Lower leg skin (tissue), 4 donors: Measurements from ENCODE around the gene NEDD9. TPM values are rescaled to one million over a fixed set of nuclear protein-coding genes. Genes with fewer than 3 reads are reported as not detected.

Experiments
- DNase-seq, 2 donors: peaks; one replicate each; pipeline ENCODE4 v3.0.0-alpha.2; 2019; ENCODE audit warnings: low spot score in 2 of 2
- H3K4me3 ChIP-seq: fragments of 200-600 bp; sonication (generic); 2 replicates; pipeline ENCODE4 v1.5.1; 2017; ENCODE audit warnings: mild to moderate bottlenecking, low read depth; ENCODE audit not compliant: poor library complexity, severe bottlenecking
- CTCF ChIP-seq, 3 donors: fragments of 450-650 bp; IDR thresholded peaks; one replicate each; pipeline ENCODE4 v1.5.1; 2016; ENCODE audit warnings: antibody characterized with exemption in 3 of 3, mild to moderate bottlenecking in 3 of 3, moderate library complexity in 2 of 3
- POLR2A ChIP-seq, 2 donors: fragments of 450-650 bp; IDR thresholded peaks; one replicate each; pipeline ENCODE4 v1.6.1; 2016 to 2017; ENCODE audit warnings: antibody characterized with exemption in 2 of 2, mild to moderate bottlenecking in 1 of 2, moderate library complexity in 1 of 2
- WGBS, 2 donors: methylation state at CpG; one replicate each; pipeline ENCODE4 v1.1.5; 2018; 5-methylcytosine and 5-hydroxymethylcytosine counted together
- intact Hi-C: fragments of 100-400 bp; cut with DNase I; formaldehyde crosslinking; loops from one replicate; pipeline ENCODE4 v1.15.0; 2023; ENCODE audit warnings: low total_unique reads
- total RNA-seq, 4 donors: library from RNA; depleted of rRNA; stranded (reverse); fragments of >200 nt; gene quantifications; one replicate each; pipeline ENCODE4 v1.1.0, GENCODE V29; 2016

Gene NEDD9
- total RNA-seq, 4 donors from 2014 or later, result 26.8 to 46.0 (median 32.6) TPM

GRCh38 chr6:11197850-11198249 is 34.6 kb downstream of the NEDD9 start:
- WGBS, 2 donors, result 95% methylated on average over 8 of the region's 8 CpGs
- intact Hi-C loops, result no loop called here
- TF ChIP-seq POLR2A (IDR thresholded peaks at IDR 0.05) (no peak), CTCF (IDR thresholded peaks at IDR 0.05) (no peak)
- H3K4me3 ChIP-seq, result no peak overlapping the region
- DNase-seq, result no peak

GRCh38 chr6:11197175-11197536 is 35.3 kb downstream of the NEDD9 start:
- no peak overlapping the region for H3K4me3 ChIP-seq
- 71 to 76% methylated on average over 3 of the region's 3 CpGs for WGBS, 2 donors
- DNase-seq, result no peak
- no peak for TF ChIP-seq POLR2A (IDR thresholded peaks at IDR 0.05)
- TF ChIP-seq CTCF (IDR thresholded peaks at IDR 0.05), result no peak
- intact Hi-C loops, result no loop called here

- intact Hi-C loops, result no loop called here
- TF ChIP-seq CTCF (IDR thresholded peaks at IDR 0.05), result no peak
- TF ChIP-seq POLR2A (IDR thresholded peaks at IDR 0.05), result no peak
- DNase-seq, result no peak
- no peak overlapping the region for H3K4me3 ChIP-seq
- WGBS, 2 donors, result 70 to 75% methylated on average over 15 of the region's 15 CpGs
These were observed 35.8 kb downstream of the NEDD9 start for GRCh38 chr6:11196511-11197174.

GRCh38 chr6:11194356-11195218 is 37.9 kb downstream of the NEDD9 start:
- intact Hi-C loops, result no loop called here
- TF ChIP-seq CTCF (IDR thresholded peaks at IDR 0.05), result no peak
- TF ChIP-seq POLR2A (IDR thresholded peaks at IDR 0.05), result no peak
- H3K4me3 ChIP-seq, result no peak overlapping the region
- whole genome bisulfite sequencing, 2 donors, result 57 to 69% methylated on average over 12 of the region's 12 CpGs
- no peak for DNase-seq

GRCh38 chr6:11193434-11193833 is 39.0 kb downstream of the NEDD9 start:
- 89 to 91% methylated on average over 6 of the region's 6 CpGs for WGBS, 2 donors
- no peak for TF ChIP-seq CTCF (IDR thresholded peaks at IDR 0.05)
- no peak for TF ChIP-seq POLR2A (IDR thresholded peaks at IDR 0.05)
- no peak overlapping the region for H3K4me3 ChIP-seq
- no peak for DNase-seq
- intact Hi-C loops, result no loop called here
